Measurements from ENCODE around the gene DTNBP1.

Gene DTNBP1, protein sequence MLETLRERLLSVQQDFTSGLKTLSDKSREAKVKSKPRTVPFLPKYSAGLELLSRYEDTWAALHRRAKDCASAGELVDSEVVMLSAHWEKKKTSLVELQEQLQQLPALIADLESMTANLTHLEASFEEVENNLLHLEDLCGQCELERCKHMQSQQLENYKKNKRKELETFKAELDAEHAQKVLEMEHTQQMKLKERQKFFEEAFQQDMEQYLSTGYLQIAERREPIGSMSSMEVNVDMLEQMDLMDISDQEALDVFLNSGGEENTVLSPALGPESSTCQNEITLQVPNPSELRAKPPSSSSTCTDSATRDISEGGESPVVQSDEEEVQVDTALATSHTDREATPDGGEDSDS

DNA sequence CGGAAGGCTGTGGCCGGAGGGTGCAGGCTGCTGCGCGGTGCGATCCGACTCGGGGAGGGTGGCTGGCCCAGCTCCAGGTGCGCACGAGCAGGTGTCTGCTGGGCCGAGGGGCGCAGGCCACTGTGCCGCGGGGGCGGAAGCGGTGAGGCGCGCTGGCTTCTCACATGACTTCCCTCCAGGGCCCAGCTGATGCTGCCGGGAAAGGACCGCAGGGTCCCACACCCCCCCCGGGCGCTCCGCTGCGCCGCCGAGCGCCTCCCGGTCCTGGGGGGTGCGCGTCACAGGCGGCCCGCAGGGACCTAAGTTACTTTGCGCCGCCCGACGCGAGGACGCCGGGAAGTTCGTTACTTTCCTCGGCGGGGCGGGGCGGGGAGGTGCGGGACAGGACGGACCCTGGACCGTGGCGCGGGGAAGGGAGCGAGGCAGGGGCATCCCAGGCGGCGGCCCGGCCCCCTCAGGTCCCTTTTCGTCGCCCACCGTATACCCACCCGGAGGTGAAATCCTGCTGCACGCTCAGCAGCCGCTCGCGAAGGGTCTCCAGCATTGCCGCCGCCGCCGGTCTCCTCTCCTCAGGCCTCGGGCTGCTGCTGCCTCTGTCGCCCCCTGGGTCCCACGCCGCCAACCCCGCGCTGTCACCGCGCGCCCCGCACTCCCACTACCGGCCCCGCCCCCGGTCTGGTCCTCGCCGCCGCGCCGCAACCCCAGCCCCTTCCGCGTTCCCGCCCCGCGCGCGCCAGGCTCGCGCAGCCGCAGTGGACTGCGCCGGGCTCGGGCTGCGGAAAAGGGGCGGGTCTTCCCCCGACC lies at the start of gene DTNBP1:
Gene DTNBP1 (minus strand): TSS at position 703 of the 804 bp plus-strand sequence. CDS start 159 bp downstream, at position 544.
- Mint-ChIP-seq H3K36me3 (ENCODE audit: low read depth) (peaks cover 10% of the 10 kb centered on the region), H3K27me3 (peaks cover 10% of the 10 kb centered on the region), H3K9me3 (no peaks in the 10 kb centered on the region), H3K4me3 (peak within 1 kb of the TSS; percentile 82), H3K27ac (peak within 1 kb of the TSS; percentile 61), H3K4me1 (peaks cover 45% of the 10 kb centered on the region)
- ATAC-seq (peak; percentile 82), DNase-seq (peak; percentile 87)

- DNase-seq = no peak
- Mint-ChIP-seq H3K27ac (no peak overlapping the region), H3K9me3 (no peaks in the 10 kb centered on the region), H3K4me3 (no peak overlapping the region), H3K4me1 (peaks cover 8% of the 10 kb centered on the region), H3K27me3 (peaks cover 3% of the 10 kb centered on the region), H3K36me3 (ENCODE audit: low read depth) (no peaks in the 10 kb centered on the region)
- ATAC-seq = no peak
Observed at GRCh38 chr6:15709651-15710269, 46.9 kb upstream of the DTNBP1 start.

- H3K27me3 Mint-ChIP-seq = peaks cover 3% of the 10 kb centered on the region
- no peaks in the 10 kb centered on the region for H3K4me1 Mint-ChIP-seq
- no peak overlapping the region for H3K4me3 Mint-ChIP-seq
- H3K9me3 Mint-ChIP-seq = peaks cover 5% of the 10 kb centered on the region
- H3K27ac Mint-ChIP-seq = no peak overlapping the region
- DNase-seq (no peak), ATAC-seq (no peak)
- peaks cover 2% of the 10 kb centered on the region for H3K36me3 Mint-ChIP-seq (ENCODE audit: low read depth)
Observed at GRCh38 chr6:15708231-15708630, 45.4 kb upstream of the DTNBP1 start.

GRCh38 chr6:15705981-15706380 lies 43.2 kb upstream of the DTNBP1 start:
- Mint-ChIP-seq H3K9me3 (peaks cover 5% of the 10 kb centered on the region), H3K4me3 (no peak overlapping the region), H3K36me3 (ENCODE audit: low read depth) (peaks cover 2% of the 10 kb centered on the region), H3K27me3 (peaks cover 4% of the 10 kb centered on the region), H3K4me1 (no peaks in the 10 kb centered on the region), H3K27ac (no peak overlapping the region)
- ATAC-seq = no peak
- no peak for DNase-seq

DNA sequence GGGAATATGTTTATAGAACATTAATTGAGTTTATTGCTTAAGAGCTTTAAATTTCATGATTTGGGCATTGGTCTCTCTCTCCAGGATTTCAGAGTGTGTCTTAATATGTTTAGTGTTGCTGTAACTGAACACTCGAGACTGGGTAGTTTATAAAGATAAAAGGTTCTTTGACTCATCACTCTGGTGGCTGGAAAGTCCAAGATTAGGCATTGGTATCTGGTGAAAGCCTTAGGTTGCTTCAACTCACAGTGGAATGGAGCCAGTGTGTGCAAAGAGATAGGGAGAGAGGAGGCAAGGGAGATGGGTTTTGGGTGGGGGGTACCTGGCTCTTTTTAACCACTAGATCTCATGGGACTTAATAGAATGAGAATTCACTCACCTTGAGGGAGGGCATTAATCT lies 35.6 kb upstream of the DTNBP1 start:
- DNase-seq (no peak), ATAC-seq (no peak)
- no peak overlapping the region for H3K27ac Mint-ChIP-seq
- H3K4me1 Mint-ChIP-seq = no peaks in the 10 kb centered on the region
- peaks cover 4% of the 10 kb centered on the region for H3K27me3 Mint-ChIP-seq
- H3K4me3 Mint-ChIP-seq = no peak overlapping the region
- peaks cover 1% of the 10 kb centered on the region for H3K36me3 Mint-ChIP-seq (ENCODE audit: low read depth)
- peaks cover 3% of the 10 kb centered on the region for H3K9me3 Mint-ChIP-seq

DNA sequence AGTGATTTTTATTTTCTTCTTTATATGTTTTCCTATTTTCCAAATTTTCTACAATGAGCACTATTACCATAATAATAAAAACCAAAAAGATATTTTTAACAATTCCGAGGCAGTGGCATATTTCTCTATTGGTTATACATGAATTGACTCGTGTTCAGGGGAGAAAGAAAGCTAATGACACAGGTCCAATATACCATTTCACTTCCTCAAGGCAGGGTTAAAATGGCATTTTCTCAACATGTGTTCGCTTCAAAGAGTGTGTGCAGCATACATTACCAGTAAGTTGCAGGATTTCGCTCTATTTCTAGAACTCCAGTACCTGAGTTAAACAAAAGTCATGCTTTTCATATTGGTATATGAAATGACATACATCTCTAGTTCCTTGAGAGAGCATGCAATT lies 35.1 kb upstream of the DTNBP1 start:
- H3K9me3 Mint-ChIP-seq = no peaks in the 10 kb centered on the region

DNA sequence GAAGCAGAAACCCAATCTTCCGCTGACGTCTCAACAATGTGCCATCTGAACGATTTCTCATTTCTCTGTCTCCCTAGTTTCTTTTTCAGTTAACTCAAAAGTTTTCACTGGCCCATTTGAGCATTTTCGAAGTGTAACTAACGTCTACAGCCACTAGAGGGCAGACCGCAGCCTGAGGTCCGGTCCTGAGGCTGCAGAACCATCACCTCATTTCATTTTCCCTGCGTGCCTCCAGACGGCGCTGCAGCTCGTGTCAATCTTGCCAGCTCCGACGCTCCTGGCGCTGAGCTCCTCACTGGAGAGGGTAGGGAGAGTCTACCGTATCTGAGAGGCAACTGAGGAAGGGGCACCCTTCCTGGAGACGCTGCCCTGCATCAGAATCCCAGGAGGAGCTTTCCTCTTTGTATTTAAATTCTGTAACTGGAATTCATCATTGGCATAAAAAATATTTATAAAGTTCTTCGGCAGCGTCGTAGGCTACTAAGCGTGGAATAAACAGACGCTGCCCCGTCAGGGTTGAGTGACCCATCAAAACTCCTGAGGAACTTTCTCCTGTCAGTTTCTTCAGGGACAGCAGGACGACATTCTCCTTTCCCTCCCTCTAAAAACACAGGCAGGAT lies 28.5 kb upstream of the DTNBP1 start:
- DNase-seq (peak; percentile 77), ATAC-seq (peak; percentile 91)
- Mint-ChIP-seq H3K4me1 (peaks cover 13% of the 10 kb centered on the region), H3K36me3 (ENCODE audit: low read depth) (no peaks in the 10 kb centered on the region), H3K27me3 (no peaks in the 10 kb centered on the region), H3K27ac (no peak overlapping the region), H3K4me3 (no peak overlapping the region), H3K9me3 (no peaks in the 10 kb centered on the region)

More for the DNA sequence above, 35.1 kb upstream of the DTNBP1 start:
- Mint-ChIP-seq H3K27ac (no peak overlapping the region), H3K27me3 (peaks cover 4% of the 10 kb centered on the region), H3K4me1 (no peaks in the 10 kb centered on the region), H3K36me3 (ENCODE audit: low read depth) (no peaks in the 10 kb centered on the region), H3K4me3 (no peak overlapping the region)
- DNase-seq = no peak
- no peak for ATAC-seq

DNA sequence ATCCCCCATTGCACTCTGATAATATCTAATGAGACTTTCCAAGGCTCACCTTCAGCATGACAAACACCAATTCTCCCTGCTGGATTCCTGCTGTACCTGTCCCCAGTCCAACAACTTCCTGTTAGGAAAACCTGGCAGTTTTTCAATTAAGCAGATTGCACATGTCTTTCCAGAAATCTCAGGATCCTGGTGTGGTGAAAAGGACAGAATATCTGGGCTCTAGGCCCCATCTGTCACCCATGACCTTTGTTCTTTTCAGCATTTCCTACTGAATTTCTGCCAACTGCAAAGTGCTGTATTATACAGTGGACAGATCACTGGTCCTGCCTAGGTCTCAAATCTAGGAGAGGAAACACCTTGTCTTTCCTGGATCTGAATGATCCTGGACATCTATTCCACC lies 27.7 kb upstream of the DTNBP1 start:
- Mint-ChIP-seq H3K4me1 (peaks cover 13% of the 10 kb centered on the region), H3K9me3 (no peaks in the 10 kb centered on the region), H3K36me3 (ENCODE audit: low read depth) (no peaks in the 10 kb centered on the region), H3K27me3 (no peaks in the 10 kb centered on the region), H3K27ac (peak overlapping the region; percentile 25), H3K4me3 (no peak overlapping the region)
- ATAC-seq (no peak), DNase-seq (no peak)

- H3K4me1 Mint-ChIP-seq = peaks cover 13% of the 10 kb centered on the region
- DNase-seq (no peak), ATAC-seq (no peak)
Observed at GRCh38 chr6:15689586-15690482, 27.0 kb upstream of the DTNBP1 start.

GRCh38 chr6:15685619-15686018 lies 22.8 kb upstream of the DTNBP1 start:
- peaks cover 5% of the 10 kb centered on the region for H3K4me1 Mint-ChIP-seq
- peaks cover 4% of the 10 kb centered on the region for H3K9me3 Mint-ChIP-seq
- no peaks in the 10 kb centered on the region for H3K36me3 Mint-ChIP-seq (ENCODE audit: low read depth)
- no peak overlapping the region for H3K4me3 Mint-ChIP-seq
- no peak for ATAC-seq
- H3K27me3 Mint-ChIP-seq = peaks cover 4% of the 10 kb centered on the region
- no peak for DNase-seq
- H3K27ac Mint-ChIP-seq = no peak overlapping the region

More at GRCh38 chr6:15689586-15690482, 27.0 kb upstream of the DTNBP1 start:
- peak overlapping the region; percentile 25 for H3K27ac Mint-ChIP-seq
- no peaks in the 10 kb centered on the region for H3K36me3 Mint-ChIP-seq (ENCODE audit: low read depth)
- H3K27me3 Mint-ChIP-seq = no peaks in the 10 kb centered on the region
- H3K9me3 Mint-ChIP-seq = no peaks in the 10 kb centered on the region
- no peak overlapping the region for H3K4me3 Mint-ChIP-seq

GRCh38 chr6:15682965-15683822 lies 20.4 kb upstream of the DTNBP1 start:
- Mint-ChIP-seq H3K4me1 (no peaks in the 10 kb centered on the region), H3K4me3 (no peak overlapping the region), H3K27ac (no peak overlapping the region), H3K9me3 (peaks cover 4% of the 10 kb centered on the region), H3K27me3 (peaks cover 5% of the 10 kb centered on the region), H3K36me3 (ENCODE audit: low read depth) (no peaks in the 10 kb centered on the region)
- DNase-seq = no peak
- no peak for ATAC-seq

GRCh38 chr6:15681946-15682345 lies 19.1 kb upstream of the DTNBP1 start:
- Mint-ChIP-seq H3K9me3 (peaks cover 8% of the 10 kb centered on the region), H3K36me3 (ENCODE audit: low read depth) (no peaks in the 10 kb centered on the region), H3K4me3 (no peak overlapping the region), H3K4me1 (no peaks in the 10 kb centered on the region), H3K27ac (no peak overlapping the region), H3K27me3 (peaks cover 5% of the 10 kb centered on the region)
- ATAC-seq = no peak
- no peak for DNase-seq

GRCh38 chr6:15678514-15678913 lies 15.7 kb upstream of the DTNBP1 start:
- H3K9me3 Mint-ChIP-seq = peaks cover 8% of the 10 kb centered on the region
- peaks cover 5% of the 10 kb centered on the region for H3K27me3 Mint-ChIP-seq
- no peak overlapping the region for H3K27ac Mint-ChIP-seq
- H3K4me1 Mint-ChIP-seq = no peaks in the 10 kb centered on the region
- no peaks in the 10 kb centered on the region for H3K36me3 Mint-ChIP-seq (ENCODE audit: low read depth)
- DNase-seq = no peak
- H3K4me3 Mint-ChIP-seq = no peak overlapping the region
- no peak for ATAC-seq

Data from activated naive CD8-positive, alpha-beta T cell treated with anti-CD3 and anti-CD28 coated beads, Interleukin-2, amount 50 U/mL, for 24 hours (primary cell).